SJCRH30 (cell line): ENCODE measurements around the gene SNED1. TPM values are rescaled to one million over a fixed set of nuclear protein-coding genes. Genes with fewer than 3 reads are reported as not detected.

Experiments used
- DNase-seq, 2 experiments: peaks; one replicate each; pipeline ENCODE4 v3.0.0-alpha.2; 2015 to 2020
- H3K27ac ChIP-seq: fragments of 250-450 bp; sonication (Bioruptor Pico); 2 replicates; pipeline ENCODE4 v1.5.1; 2020; ENCODE audit warnings: mild to moderate bottlenecking, moderate library complexity
- H3K27me3 ChIP-seq: fragments of 250-450 bp; sonication (Bioruptor Pico); 2 replicates; pipeline ENCODE4 v1.5.1; 2020; ENCODE audit warnings: mild to moderate bottlenecking, moderate library complexity
- H3K36me3 ChIP-seq: fragments of 250-450 bp; sonication (Bioruptor Pico); 2 replicates; pipeline ENCODE4 v1.5.1; 2020; ENCODE audit warnings: mild to moderate bottlenecking, moderate library complexity
- H3K4me1 ChIP-seq: fragments of 250-450 bp; sonication (Bioruptor Pico); 2 replicates; pipeline ENCODE4 v1.5.1; 2020; ENCODE audit warnings: mild to moderate bottlenecking, moderate library complexity
- H3K4me3 ChIP-seq: fragments of 250-450 bp; sonication (Bioruptor Pico); 2 replicates; pipeline ENCODE4 v1.5.1; 2020; ENCODE audit warnings: mild to moderate bottlenecking, moderate library complexity
- H3K9me3 ChIP-seq: fragments of 250-450 bp; sonication (Bioruptor Pico); replicated peaks from 2 replicates; pipeline ENCODE4 v1.5.1; 2020; ENCODE audit warnings: mild to moderate bottlenecking, moderate library complexity
- total RNA-seq: library from RNA; depleted of rRNA; stranded (reverse); fragments of >200 nt; shearing (Covaris generic); gene quantifications from 2 replicates; pipeline ENCODE4 v1.2.3, GENCODE V29; 2014

The SNED1 gene
- total RNA-seq, 1 experiment from 2014 or later: 28.4 TPM

DNA sequence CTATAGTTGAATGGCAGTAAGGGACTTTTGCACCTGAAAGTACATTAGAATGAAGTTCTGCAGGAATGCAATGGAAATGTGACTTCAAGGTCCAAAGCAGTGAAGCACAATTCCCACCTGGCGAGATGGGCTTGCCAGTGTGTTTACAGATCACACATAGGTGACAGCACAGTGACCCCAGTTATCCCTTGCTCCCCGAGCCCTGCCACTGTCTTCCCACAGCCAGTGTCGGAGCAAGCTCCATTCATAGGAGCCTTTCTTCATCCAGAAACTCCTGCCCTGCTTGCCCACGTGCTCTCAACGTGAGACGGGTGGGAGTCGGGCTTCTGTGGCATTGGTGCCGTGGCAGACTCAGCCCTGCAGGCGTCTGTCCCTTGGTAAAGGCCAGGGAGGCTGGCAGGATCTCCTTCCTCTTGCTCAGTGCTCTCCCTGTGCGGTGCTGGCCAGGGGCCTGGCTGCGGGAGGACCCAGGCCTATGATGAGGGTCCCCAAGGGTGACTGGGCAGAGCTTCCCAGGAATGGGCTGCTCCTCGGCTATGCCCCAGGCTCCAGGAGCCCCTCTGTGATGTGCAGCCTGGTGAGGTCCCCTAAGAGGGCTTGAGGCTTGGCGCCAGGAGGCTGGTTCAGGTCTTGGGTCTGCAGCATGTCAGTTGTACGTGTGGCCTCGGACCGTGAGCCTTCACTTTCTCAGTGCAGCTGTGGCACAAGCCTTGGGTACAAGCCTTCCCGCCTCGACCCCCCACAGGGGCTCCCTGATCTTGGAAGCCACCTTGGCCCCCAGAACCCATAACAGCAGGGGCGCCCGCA is 40.2 kb downstream of the SNED1 start:
- Histone ChIP-seq H3K27me3 (no peaks in the 10 kb centered on the region), H3K4me3 (no peak overlapping the region), H3K4me1 (no peaks in the 10 kb centered on the region), H3K27ac (no peak overlapping the region), H3K9me3 (no peaks in the 10 kb centered on the region), H3K36me3 (peaks cover 6% of the 10 kb centered on the region)
- no peak for DNase-seq

DNA sequence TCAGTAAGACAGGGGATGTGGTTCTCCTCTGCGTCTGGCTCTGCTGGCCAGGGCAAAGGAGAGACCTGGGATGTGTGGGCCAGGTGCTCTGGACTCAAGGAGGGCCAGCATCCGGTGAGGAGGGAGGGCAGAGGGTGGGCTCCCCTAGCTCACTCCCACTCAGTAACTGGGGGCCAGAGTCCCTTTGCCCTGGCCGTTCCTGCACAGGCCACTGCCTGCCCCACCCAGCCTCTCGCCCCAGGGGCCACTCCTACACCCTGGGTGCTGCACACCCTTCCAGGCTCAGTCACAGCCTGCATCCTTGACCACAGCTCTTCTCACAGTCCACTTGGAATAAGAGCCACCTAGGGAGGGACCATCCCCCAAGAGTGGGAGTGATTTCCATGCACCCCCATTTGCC is 41.0 kb downstream of the SNED1 start:
- no peak overlapping the region for H3K27ac ChIP-seq
- no peak overlapping the region for H3K4me3 ChIP-seq
- no peaks in the 10 kb centered on the region for H3K9me3 ChIP-seq
- DNase-seq: no peak
- H3K36me3 ChIP-seq: peaks cover 6% of the 10 kb centered on the region
- H3K4me1 ChIP-seq: no peaks in the 10 kb centered on the region
- H3K27me3 ChIP-seq: no peaks in the 10 kb centered on the region

GRCh38 chr2:241040081-241040803 is 41.8 kb downstream of the SNED1 start:
- DNase-seq: no peak
- Histone ChIP-seq H3K27me3 (no peaks in the 10 kb centered on the region), H3K36me3 (peaks cover 10% of the 10 kb centered on the region)

DNA sequence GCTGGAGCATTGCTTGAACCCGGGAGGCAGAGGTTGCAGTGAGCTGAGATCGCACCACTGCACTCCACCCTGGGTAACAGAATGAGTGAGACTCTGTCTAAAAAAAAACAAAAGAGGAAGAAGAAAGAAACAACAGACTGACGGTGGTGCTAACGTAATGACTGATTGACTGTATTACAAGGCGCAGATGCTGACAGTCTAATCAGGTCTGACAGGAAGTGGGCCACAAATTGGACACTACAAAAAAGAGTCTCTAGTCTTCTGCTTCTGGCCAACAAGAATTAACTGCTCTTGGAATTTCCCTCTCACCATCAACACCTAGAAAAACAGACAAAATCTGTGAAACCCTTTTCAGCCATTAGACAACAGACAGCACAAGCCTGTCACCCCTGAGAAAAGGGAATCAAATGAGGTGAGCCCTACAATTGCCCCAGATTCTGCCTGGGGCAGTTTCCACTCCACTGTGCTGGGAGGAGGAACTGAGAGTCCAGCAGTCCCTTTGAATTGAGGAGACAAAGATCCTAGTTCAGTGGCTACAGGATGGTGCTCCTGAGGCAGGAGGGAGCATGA is 43.3 kb downstream of the SNED1 start:
- peaks cover 16% of the 10 kb centered on the region for H3K36me3 ChIP-seq
- DNase-seq: no peak
- H3K27ac ChIP-seq: no peak overlapping the region
- peaks cover 10% of the 10 kb centered on the region for H3K9me3 ChIP-seq
- H3K27me3 ChIP-seq: no peaks in the 10 kb centered on the region
- H3K4me3 ChIP-seq: no peak overlapping the region
- H3K4me1 ChIP-seq: peaks cover 4% of the 10 kb centered on the region

More at GRCh38 chr2:241040081-241040803, 41.8 kb downstream of the SNED1 start:
- Histone ChIP-seq H3K27ac (no peak overlapping the region), H3K4me1 (no peaks in the 10 kb centered on the region), H3K4me3 (no peak overlapping the region), H3K9me3 (no peaks in the 10 kb centered on the region)

GRCh38 chr2:241043581-241043980 is 45.2 kb downstream of the SNED1 start:
- H3K36me3 ChIP-seq: peaks cover 16% of the 10 kb centered on the region
- no peak overlapping the region for H3K27ac ChIP-seq
- no peak for DNase-seq
- H3K4me3 ChIP-seq: no peak overlapping the region
- no peaks in the 10 kb centered on the region for H3K27me3 ChIP-seq
- peaks cover 11% of the 10 kb centered on the region for H3K4me1 ChIP-seq
- peaks cover 10% of the 10 kb centered on the region for H3K9me3 ChIP-seq

GRCh38 chr2:241047253-241048010 is 49.0 kb downstream of the SNED1 start:
- H3K36me3 ChIP-seq: peaks cover 34% of the 10 kb centered on the region
- peak; percentile 89 to 96 for DNase-seq
- peak overlapping the region; percentile 26; the same call in 1 of the 2 replicates for H3K27ac ChIP-seq
- peaks cover 18% of the 10 kb centered on the region for H3K4me1 ChIP-seq
- H3K9me3 ChIP-seq: peaks cover 10% of the 10 kb centered on the region
- H3K4me3 ChIP-seq: no peak overlapping the region; the same call in 1 of the 2 replicates
- H3K27me3 ChIP-seq: no peaks in the 10 kb centered on the region

DNA sequence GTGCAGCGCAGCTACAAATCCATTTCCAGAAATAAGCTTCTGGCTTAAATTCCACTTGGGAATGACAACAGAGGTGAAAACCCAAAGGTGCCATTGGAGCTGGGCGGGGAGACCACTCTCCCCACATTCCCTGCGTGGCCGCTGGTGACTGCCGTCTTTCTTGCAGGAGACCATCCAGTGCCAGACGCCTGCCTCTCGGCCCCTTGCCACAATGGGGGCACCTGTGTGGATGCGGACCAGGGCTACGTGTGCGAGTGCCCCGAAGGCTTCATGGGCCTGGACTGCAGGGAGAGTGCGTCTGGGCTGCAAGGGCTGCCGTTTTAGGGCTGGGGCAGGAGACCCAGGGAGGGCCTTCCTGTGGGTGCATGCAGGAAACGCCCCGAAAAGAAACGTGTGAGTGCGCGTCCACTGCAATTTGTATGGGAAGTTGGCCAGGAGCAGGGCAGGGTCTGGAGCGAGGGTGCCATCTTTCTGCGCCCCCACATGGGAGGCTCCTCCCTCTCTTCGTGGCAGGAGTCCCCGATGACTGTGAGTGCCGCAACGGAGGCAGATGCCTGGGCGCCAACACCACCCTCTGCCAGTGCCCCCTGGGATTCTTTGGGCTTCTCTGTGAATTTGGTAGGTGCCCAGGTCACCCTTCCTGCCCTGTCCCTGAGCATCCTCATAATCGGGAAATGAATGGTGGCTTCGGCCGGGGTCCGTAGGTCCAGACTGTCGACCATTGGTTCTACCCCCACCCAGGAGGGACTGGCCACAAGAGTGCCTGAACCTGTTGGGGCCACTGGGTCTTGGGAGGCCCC is 49.9 kb downstream of the SNED1 start:
- peaks cover 34% of the 10 kb centered on the region for H3K36me3 ChIP-seq
- peak in 1 of 2 experiments; percentile 7 for DNase-seq

DNA sequence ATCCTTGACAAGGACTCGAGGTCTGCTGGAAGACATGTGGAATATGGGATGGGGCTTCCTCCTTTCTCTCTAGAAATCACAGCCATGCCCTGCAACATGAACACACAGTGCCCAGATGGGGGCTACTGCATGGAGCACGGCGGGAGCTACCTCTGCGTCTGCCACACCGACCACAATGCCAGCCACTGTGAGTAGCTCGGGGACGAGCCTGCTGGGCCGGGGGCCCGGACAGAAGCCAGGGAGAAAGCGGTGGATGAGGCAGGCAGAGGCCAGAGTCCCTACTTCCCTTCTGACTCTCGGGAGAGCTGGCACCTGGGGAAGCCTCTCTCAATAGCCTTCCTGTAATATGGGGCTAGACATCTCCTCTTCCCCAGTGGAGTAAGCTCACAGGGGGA is 50.5 kb downstream of the SNED1 start:
- DNase-seq: peak in 1 of 2 experiments; percentile 5
- no peaks in the 10 kb centered on the region for H3K27me3 ChIP-seq
- peaks cover 10% of the 10 kb centered on the region for H3K9me3 ChIP-seq
- peaks cover 37% of the 10 kb centered on the region for H3K36me3 ChIP-seq
- peaks cover 18% of the 10 kb centered on the region for H3K4me1 ChIP-seq
- peak overlapping the region; percentile 61; the same call in 1 of the 2 replicates for H3K27ac ChIP-seq
- peak overlapping the region; percentile 53 for H3K4me3 ChIP-seq

More for the DNA sequence above, 49.9 kb downstream of the SNED1 start:
- peaks cover 10% of the 10 kb centered on the region for H3K9me3 ChIP-seq
- H3K4me3 ChIP-seq: peak overlapping the region; percentile 53
- H3K4me1 ChIP-seq: peaks cover 18% of the 10 kb centered on the region
- H3K27ac ChIP-seq: peak overlapping the region; percentile 61; the same call in 1 of the 2 replicates
- no peaks in the 10 kb centered on the region for H3K27me3 ChIP-seq

- DNase-seq: peak in 1 of 2 experiments; percentile 17
- H3K27me3 ChIP-seq: no peaks in the 10 kb centered on the region
- H3K36me3 ChIP-seq: peaks cover 38% of the 10 kb centered on the region
- H3K4me3 ChIP-seq: no peak overlapping the region
- peaks cover 10% of the 10 kb centered on the region for H3K9me3 ChIP-seq
- peaks cover 18% of the 10 kb centered on the region for H3K4me1 ChIP-seq
- H3K27ac ChIP-seq: no peak overlapping the region
Observed at GRCh38 chr2:241049739-241050623, 51.6 kb downstream of the SNED1 start.

GRCh38 chr2:241050624-241051577 is 52.5 kb downstream of the SNED1 start:
- H3K9me3 ChIP-seq: peaks cover 7% of the 10 kb centered on the region
- no peak overlapping the region for H3K27ac ChIP-seq
- H3K36me3 ChIP-seq: peaks cover 33% of the 10 kb centered on the region
- H3K27me3 ChIP-seq: no peaks in the 10 kb centered on the region
- H3K4me3 ChIP-seq: no peak overlapping the region
- DNase-seq: no peak
- peaks cover 18% of the 10 kb centered on the region for H3K4me1 ChIP-seq

GRCh38 chr2:241051578-241052487 is 53.4 kb downstream of the SNED1 start:
- H3K4me1 ChIP-seq: peaks cover 13% of the 10 kb centered on the region; the same call in 1 of the 2 replicates
- H3K36me3 ChIP-seq: peaks cover 29% of the 10 kb centered on the region
- no peak overlapping the region for H3K4me3 ChIP-seq
- H3K27me3 ChIP-seq: no peaks in the 10 kb centered on the region
- no peaks in the 10 kb centered on the region; the same call in 1 of the 2 replicates for H3K9me3 ChIP-seq
- DNase-seq: peak in 1 of 2 experiments; percentile 8
- no peak overlapping the region for H3K27ac ChIP-seq
